ENCODE results near the gene PCDHGA4. TPM values are rescaled to one million over a fixed set of nuclear protein-coding genes. Genes with fewer than 3 reads are reported as not detected.
A peak's percentile ranks its signal among the peaks of the same experiment; 100 is the strongest.
"Not testable (repeated sequence)": the region's sequence is repeated elsewhere in the genome, so short reads cannot be mapped to it uniquely, and the experiment has no call there.

Gene PCDHGA4
- total RNA-seq, 4 donors from 2014 or later, result 1.3 to 5.4 (median 1.5) TPM

DNA sequence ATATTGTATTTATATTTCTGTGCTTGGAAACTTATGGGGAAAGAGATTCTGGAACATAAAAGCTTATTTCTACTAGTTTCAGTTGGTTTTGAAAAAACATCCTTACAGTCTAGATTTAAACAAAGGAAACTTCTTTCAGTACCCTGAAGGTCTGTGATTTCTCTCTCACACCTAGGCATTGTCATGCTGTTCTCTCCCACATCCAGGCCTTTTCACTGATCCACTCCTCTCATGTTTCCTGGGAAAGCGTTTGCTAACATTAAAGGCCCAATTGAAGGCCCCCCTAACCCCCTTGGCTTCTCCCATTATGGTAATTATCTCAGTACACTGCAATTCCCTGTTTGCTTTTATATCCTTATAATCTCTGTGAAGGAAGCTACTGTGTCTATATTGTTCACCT lies 12.0 kb upstream of the PCDHGA4 start:
- no peak for TF ChIP-seq POLR2A (IDR thresholded peaks at IDR 0.05)
- TF ChIP-seq, protein P1, sequence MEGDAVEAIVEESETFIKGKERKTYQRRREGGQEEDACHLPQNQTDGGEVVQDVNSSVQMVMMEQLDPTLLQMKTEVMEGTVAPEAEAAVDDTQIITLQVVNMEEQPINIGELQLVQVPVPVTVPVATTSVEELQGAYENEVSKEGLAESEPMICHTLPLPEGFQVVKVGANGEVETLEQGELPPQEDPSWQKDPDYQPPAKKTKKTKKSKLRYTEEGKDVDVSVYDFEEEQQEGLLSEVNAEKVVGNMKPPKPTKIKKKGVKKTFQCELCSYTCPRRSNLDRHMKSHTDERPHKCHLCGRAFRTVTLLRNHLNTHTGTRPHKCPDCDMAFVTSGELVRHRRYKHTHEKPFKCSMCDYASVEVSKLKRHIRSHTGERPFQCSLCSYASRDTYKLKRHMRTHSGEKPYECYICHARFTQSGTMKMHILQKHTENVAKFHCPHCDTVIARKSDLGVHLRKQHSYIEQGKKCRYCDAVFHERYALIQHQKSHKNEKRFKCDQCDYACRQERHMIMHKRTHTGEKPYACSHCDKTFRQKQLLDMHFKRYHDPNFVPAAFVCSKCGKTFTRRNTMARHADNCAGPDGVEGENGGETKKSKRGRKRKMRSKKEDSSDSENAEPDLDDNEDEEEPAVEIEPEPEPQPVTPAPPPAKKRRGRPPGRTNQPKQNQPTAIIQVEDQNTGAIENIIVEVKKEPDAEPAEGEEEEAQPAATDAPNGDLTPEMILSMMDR (IDR thresholded peaks at IDR 0.05 in 4 of 5, conservative IDR thresholded peaks at IDR 0.05 in 1 of 5), result no peak
- Histone ChIP-seq H3K4me3 (no peak overlapping the region), H3K4me1 (no peaks in the 10 kb centered on the region), H3K27me3 (peaks cover 7 to 17% (median 8%) of the 10 kb centered on the region in 3 donors), H3K27ac (peak overlapping the region in 2 of 4 donors; percentile 8 to 15), H3K36me3 (no peaks in the 10 kb centered on the region), H3K9me3 (peaks cover 0 to 25% (median 0%) of the 10 kb centered on the region in 3 donors)
- intact Hi-C loops (cut with DNase I; ENCODE audit: low total_unique reads) (no loop called here), in situ Hi-C loops (cut with MboI; ENCODE audit: low sequenced_read_pairs in 4 of 4) (loop anchor here in 1 of 4 donors (10.0 kb wide), 1 partner anchor 222 kb away; no protein-coding TSS in a partner anchor)
- no peak for ATAC-seq
- DNase-seq, result no peak

DNA sequence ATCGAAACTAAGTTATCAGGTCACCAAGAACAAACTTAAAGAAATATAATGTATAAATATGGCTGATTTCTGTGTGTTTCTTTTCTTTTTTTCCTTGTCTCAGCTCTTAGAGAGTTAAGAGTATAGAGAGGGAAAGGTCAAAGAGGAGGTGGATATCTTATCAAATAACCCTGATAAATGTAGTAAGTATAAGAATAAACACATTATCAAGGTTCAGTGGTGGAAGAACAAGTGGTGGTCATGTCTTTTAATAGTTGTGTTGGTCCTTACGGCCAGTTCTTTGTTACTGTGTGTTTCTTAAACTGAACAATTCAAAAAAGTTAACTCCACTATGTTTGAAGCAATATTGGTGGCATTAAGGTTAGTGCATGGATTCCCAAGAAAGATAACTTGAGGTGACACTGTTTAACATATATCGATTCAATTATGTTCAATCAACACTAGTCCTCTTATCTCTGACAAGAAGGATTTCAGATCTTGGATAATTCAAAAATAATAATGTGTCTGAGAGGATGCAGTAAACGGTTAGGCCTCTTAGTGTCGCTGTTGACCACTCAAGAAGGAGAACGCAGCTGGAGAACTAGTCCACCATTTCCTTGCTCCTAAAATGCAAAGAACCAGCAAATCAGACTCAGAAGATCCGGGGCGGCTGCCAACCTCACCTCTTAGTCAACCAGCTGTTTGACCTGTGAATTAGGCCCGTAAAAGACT lies 11.4 kb upstream of the PCDHGA4 start, which contains the start of gene PCDHGA3:
TSS of gene PCDHGA3 (plus strand) at position 588 of the 711 bp plus-strand sequence. CDS start 205 bp downstream, outside the sequence.
- DNase-seq (no peak), ATAC-seq (peak; percentile 12 to 76)
- no peaks in the 10 kb centered on the region for H3K4me1 ChIP-seq
- peaks cover 0 to 25% (median 0%) of the 10 kb centered on the region in 3 donors for H3K9me3 ChIP-seq
- no peaks in the 10 kb centered on the region for H3K36me3 ChIP-seq
- intact Hi-C loops (cut with DNase I; ENCODE audit: low total_unique reads), result no loop called here
- H3K27me3 ChIP-seq, result peaks cover 4 to 13% (median 8%) of the 10 kb centered on the region in 3 donors
- in situ Hi-C loops (cut with MboI; ENCODE audit: low sequenced_read_pairs in 4 of 4), result loop anchor here in 1 of 4 donors (10.0 kb wide), 1 partner anchor 221 kb away; no protein-coding TSS in a partner anchor
- no peak for TF ChIP-seq POLR2A (IDR thresholded peaks at IDR 0.05)
- TF ChIP-seq, protein P1 (IDR thresholded peaks at IDR 0.05 in 4 of 5, conservative IDR thresholded peaks at IDR 0.05 in 1 of 5), result peak in 4 of 5 experiments; percentile 29 to 46 (median 44)
- peak within 1 kb of the TSS; percentile 56 to 73 (median 63) for H3K27ac ChIP-seq
- H3K4me3 ChIP-seq, result peak within 1 kb of the TSS; percentile 34 to 57 (median 44)

DNA sequence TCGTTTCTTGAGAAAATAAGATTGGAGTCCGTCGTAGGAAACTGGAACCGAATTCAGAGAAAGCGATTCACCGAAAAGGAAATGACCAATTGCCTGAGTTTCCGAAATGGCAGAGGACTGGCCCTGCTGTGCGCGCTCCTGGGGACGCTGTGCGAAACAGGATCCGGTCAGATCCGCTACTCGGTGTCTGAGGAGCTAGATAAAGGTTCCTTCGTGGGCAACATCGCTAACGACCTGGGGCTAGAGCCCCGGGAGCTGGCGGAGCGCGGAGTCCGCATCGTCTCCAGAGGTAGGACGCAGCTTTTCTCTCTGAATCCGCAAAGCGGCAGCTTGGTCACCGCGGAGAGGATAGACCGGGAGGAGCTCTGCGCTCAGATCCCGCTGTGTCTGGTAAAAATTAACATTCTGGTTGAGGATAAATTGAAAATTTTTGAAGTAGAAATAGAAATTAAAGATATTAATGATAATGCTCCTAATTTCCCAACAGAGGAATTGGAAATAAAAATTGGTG lies 10.8 kb upstream of the PCDHGA4 start:
- ATAC-seq, result peak; percentile 36 to 60
- Histone ChIP-seq H3K9me3 (peaks cover 0 to 21% (median 0%) of the 10 kb centered on the region in 3 donors), H3K36me3 (no peaks in the 10 kb centered on the region), H3K27ac (peak overlapping the region; percentile 56 to 73 (median 63)), H3K4me3 (peak overlapping the region; percentile 34 to 57 (median 44)), H3K4me1 (no peaks in the 10 kb centered on the region), H3K27me3 (peaks cover 4 to 13% (median 8%) of the 10 kb centered on the region in 3 donors)
- no peak for DNase-seq
- in situ Hi-C loops (cut with MboI; ENCODE audit: low sequenced_read_pairs in 4 of 4), result loop anchor here in 1 of 4 donors (10.0 kb wide), 1 partner anchor 221 kb away; no protein-coding TSS in a partner anchor
- intact Hi-C loops (cut with DNase I; ENCODE audit: low total_unique reads), result no loop called here
- TF ChIP-seq POLR2A (IDR thresholded peaks at IDR 0.05), result no peak
- TF ChIP-seq, protein P1 (IDR thresholded peaks at IDR 0.05 in 4 of 5, conservative IDR thresholded peaks at IDR 0.05 in 1 of 5), result no peak

DNA sequence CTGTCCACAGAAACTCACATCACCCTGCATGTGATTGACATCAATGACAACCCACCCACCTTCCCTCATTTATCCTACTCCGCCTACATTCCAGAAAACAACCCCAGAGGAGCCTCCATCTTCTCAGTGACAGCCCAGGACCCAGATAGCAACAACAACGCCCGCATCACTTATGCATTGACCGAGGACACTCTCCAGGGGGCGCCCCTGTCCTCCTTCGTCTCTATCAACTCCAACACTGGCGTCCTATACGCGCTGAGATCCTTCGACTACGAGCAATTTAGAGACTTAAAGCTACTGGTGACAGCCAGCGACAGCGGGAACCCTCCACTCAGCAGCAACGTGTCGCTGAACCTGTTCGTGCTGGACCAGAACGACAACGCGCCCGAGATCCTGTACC lies 9.5 kb upstream of the PCDHGA4 start:
- DNase-seq (no peak), ATAC-seq (no peak)
- Histone ChIP-seq H3K27me3 (peaks cover 8 to 9% (median 8%) of the 10 kb centered on the region in 3 donors), H3K4me3 (peak overlapping the region in 1 of 4 donors; percentile 43), H3K9me3 (peaks cover 0 to 9% (median 0%) of the 10 kb centered on the region in 3 donors), H3K36me3 (no peaks in the 10 kb centered on the region), H3K4me1 (no peaks in the 10 kb centered on the region), H3K27ac (no peak overlapping the region)
- TF ChIP-seq, protein P1 (IDR thresholded peaks at IDR 0.05 in 4 of 5, conservative IDR thresholded peaks at IDR 0.05 in 1 of 5), result no peak
- no peak for TF ChIP-seq POLR2A (IDR thresholded peaks at IDR 0.05)
- intact Hi-C loops (cut with DNase I; ENCODE audit: low total_unique reads) (no loop called here), in situ Hi-C loops (cut with MboI; ENCODE audit: low sequenced_read_pairs in 4 of 4) (loop anchor here in 1 of 4 donors (10.0 kb wide), 1 partner anchor 219 kb away; no protein-coding TSS in a partner anchor)

DNA sequence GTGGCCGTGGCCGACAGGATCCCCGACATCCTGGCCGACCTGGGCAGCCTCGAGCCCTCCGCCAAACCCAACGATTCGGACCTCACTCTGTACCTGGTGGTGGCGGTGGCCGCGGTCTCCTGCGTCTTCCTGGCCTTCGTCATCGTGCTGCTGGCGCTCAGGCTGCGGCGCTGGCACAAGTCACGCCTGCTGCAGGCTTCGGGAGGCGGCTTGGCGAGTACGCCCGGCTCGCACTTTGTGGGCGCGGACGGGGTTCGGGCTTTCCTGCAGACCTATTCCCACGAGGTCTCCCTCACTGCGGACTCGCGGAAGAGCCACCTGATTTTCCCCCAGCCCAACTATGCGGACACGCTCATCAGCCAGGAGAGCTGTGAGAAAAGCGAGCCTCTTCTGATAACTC lies 8.8 kb upstream of the PCDHGA4 start:
- DNase-seq; ATAC-seq; intact Hi-C loops (cut with DNase I; ENCODE audit: low total_unique reads); H3K36me3 ChIP-seq; H3K9me3 ChIP-seq; H3K27ac ChIP-seq; H3K4me3 ChIP-seq; H3K4me1 ChIP-seq; H3K27me3 ChIP-seq: not testable (repeated sequence)
- in situ Hi-C loops (cut with MboI; ENCODE audit: low sequenced_read_pairs in 4 of 4), result loop anchor here in 1 of 4 donors (10.0 kb wide), 1 partner anchor 219 kb away; no protein-coding TSS in a partner anchor
